Right lobe of liver (tissue), 6 donors: ENCODE data around the gene TENT5C. TPM values are rescaled to one million over a fixed set of nuclear protein-coding genes. Genes with fewer than 3 reads are reported as not detected.
A peak's percentile ranks its signal among the peaks of the same experiment; 100 is the strongest.

Experiments
- ATAC-seq, 4 donors: fragments of 200-7000 bp; cut with Tn5 transposase; one replicate each; pipeline ENCODE4 v1.9.1; 2020; ENCODE audit warnings: mild to moderate bottlenecking in 4 of 4, moderate library complexity in 4 of 4
- DNase-seq, 3 donors: peaks; one replicate each; pipeline ENCODE4 v3.0.0-alpha.2; 2020
- H3K27ac ChIP-seq, 3 donors: fragments of 200-600 bp; one replicate each; pipeline ENCODE4 v1.8.0; 2022
- H3K27me3 ChIP-seq, 2 donors: fragments of 200-600 bp; one replicate each; pipeline ENCODE4 v1.8.0; 2022
- H3K36me3 ChIP-seq, 4 donors: fragments of 200-600 bp; sonication (generic) in 1 of 4; one replicate each; pipeline versions ENCODE4 v1.5.1 to v1.8.0; 2017 to 2022; ENCODE audit warnings: control low read depth in 1 of 4
- H3K4me1 ChIP-seq, 4 donors: fragments of 200-600 bp; sonication (generic) in 1 of 4; one replicate each; pipeline versions ENCODE4 v1.5.1 to v1.8.0; 2017 to 2022; ENCODE audit warnings: control low read depth in 1 of 4
- H3K4me3 ChIP-seq, 3 donors: fragments of 200-600 bp; one replicate each; pipeline ENCODE4 v1.8.0; 2022
- H3K9me3 ChIP-seq, 4 donors: fragments of 200-600 bp; sonication (generic) in 1 of 4; one replicate each; pipeline versions ENCODE4 v1.5.1 to v1.8.0; 2017 to 2022; ENCODE audit warnings: control low read depth in 1 of 4
- CTCF ChIP-seq, 4 donors: fragments of 200-600 bp in 3 of 4; fragments of 450-650 bp in 1 of 4; IDR thresholded peaks; one replicate each; pipeline versions ENCODE4 v1.5.1 to v1.8.0; 2016 to 2022; ENCODE audit warnings: antibody characterized with exemption in 4 of 4, mild to moderate bottlenecking in 2 of 4
- POLR2A ChIP-seq: fragments of 450-650 bp; IDR thresholded peaks from one replicate; pipeline ENCODE4 v1.6.1; 2017; ENCODE audit warnings: antibody characterized with exemption, mild to moderate bottlenecking
- WGBS: methylation state at CpG from one replicate; pipeline ENCODE4 v1.1.6; 2018; ENCODE audit warnings: low coverage, low lambda C conversion rate; ENCODE audit not compliant: insufficient coverage; ENCODE audit errors: missing lambda C conversion rate; 5-methylcytosine and 5-hydroxymethylcytosine counted together
- intact Hi-C, 2 donors: fragments of 100-400 bp; cut with DNase I; formaldehyde crosslinking; loops; one replicate each; pipeline versions ENCODE4 v1.11.2 to v1.14.1; 2022
- total RNA-seq, 6 experiments: library from RNA; depleted of rRNA in 2 of 6; stranded (reverse); fragments of >200 nt in 2 of 6; fragmentation: NEBNext Ultra II Directional in 3 of 6; extraction: Animal tissue kit (Norgen Biotek cat#: 25700) in 3 of 6; gene quantifications; one replicate each; pipeline versions ENCODE4 v1.1.0 to v1.2.4, GENCODE V29; 2016 to 2023
- donor health status: DM: no; HTN: yes; CAD: no.
- donor health status: DM: no; HTN: no; CAD: no.
- donor health status: DM: no; HTN: no; CAD: no.
- donor health status: DM: no; HTN: yes; CAD: no.
- donor health status: DM: no; HTN: yes; CAD: no.

The TENT5C gene
- total RNA-seq, 6 experiments from 2014 or later = 2.3 to 13.7 (median 3.0) TPM

DNA sequence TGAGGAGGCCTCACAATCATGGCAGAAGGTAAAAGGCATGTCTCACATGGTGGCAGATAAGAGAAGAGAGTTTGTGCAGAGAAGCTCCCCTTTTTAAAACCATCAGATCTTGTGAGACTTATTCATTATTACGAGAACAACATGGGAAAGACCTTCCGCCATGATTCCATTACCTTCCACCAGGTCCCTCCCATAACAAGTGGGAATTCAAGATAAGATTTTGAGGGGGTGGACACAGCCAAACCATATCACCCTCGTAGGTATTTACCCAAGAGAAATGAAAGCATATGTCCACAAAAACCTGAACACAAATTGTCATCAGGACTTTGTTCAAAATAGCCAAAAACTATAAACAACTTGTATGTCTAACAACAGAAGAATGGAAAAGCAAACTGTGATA lies 45.9 kb upstream of the TENT5C start:
- Histone ChIP-seq H3K4me1 (peaks cover 0 to 12% (median 0%) of the 10 kb centered on the region in 4 donors), H3K9me3 (no peaks in the 10 kb centered on the region), H3K27ac (no peak overlapping the region), H3K27me3 (no peaks in the 10 kb centered on the region), H3K4me3 (no peak overlapping the region), H3K36me3 (no peaks in the 10 kb centered on the region)
- WGBS = 77% methylated on average over 3 of the region's 3 CpGs
- ATAC-seq = no peak
- TF ChIP-seq CTCF (IDR thresholded peaks at IDR 0.05) = no peak
- no peak for TF ChIP-seq POLR2A
- intact Hi-C loops = no loop called here
- no peak for DNase-seq

- H3K9me3 ChIP-seq = no peaks in the 10 kb centered on the region
- H3K27ac ChIP-seq = no peak overlapping the region
- no peaks in the 10 kb centered on the region for H3K36me3 ChIP-seq
- DNase-seq = no peak
- ATAC-seq = no peak
- WGBS = no CpG with 5 or more reads among the region's 2 CpGs
- H3K27me3 ChIP-seq = no peaks in the 10 kb centered on the region
- no peak for TF ChIP-seq CTCF (IDR thresholded peaks at IDR 0.05)
- no peak for TF ChIP-seq POLR2A
- no peak overlapping the region for H3K4me3 ChIP-seq
- H3K4me1 ChIP-seq = peaks cover 0 to 12% (median 0%) of the 10 kb centered on the region in 4 donors
- intact Hi-C loops = no loop called here
These were observed 44.8 kb upstream of the TENT5C start for GRCh38 chr1:117561071-117561470.

- Histone ChIP-seq H3K4me3 (no peak overlapping the region), H3K27me3 (no peaks in the 10 kb centered on the region), H3K27ac (no peak overlapping the region), H3K4me1 (peaks cover 0 to 12% (median 0%) of the 10 kb centered on the region in 4 donors), H3K36me3 (no peaks in the 10 kb centered on the region), H3K9me3 (no peaks in the 10 kb centered on the region)
- intact Hi-C loops = no loop called here
- TF ChIP-seq CTCF (IDR thresholded peaks at IDR 0.05) (no peak), POLR2A (no peak)
- DNase-seq (no peak), ATAC-seq (no peak)
- WGBS = no CpG with 5 or more reads among the region's 2 CpGs
These were observed 44.3 kb upstream of the TENT5C start for GRCh38 chr1:117561551-117561950.

- TF ChIP-seq POLR2A (no peak), CTCF (IDR thresholded peaks at IDR 0.05) (no peak)
- Histone ChIP-seq H3K4me1 (peaks cover 0 to 12% (median 0%) of the 10 kb centered on the region in 4 donors), H3K36me3 (no peaks in the 10 kb centered on the region), H3K27me3 (no peaks in the 10 kb centered on the region), H3K9me3 (no peaks in the 10 kb centered on the region), H3K4me3 (no peak overlapping the region), H3K27ac (no peak overlapping the region)
- DNase-seq (no peak), ATAC-seq (peak; percentile 22 to 88 (median 52))
- intact Hi-C loops = no loop called here
- 40% methylated on average over 3 of the region's 9 CpGs for WGBS
These were observed 43.0 kb upstream of the TENT5C start for GRCh38 chr1:117562581-117563491.
